PC-9 (cell line): Measurements from ENCODE around the gene TLK2.

ENCODE experiments used
- CTCF ChIP-seq: fragments of 200-600 bp; sonication (generic); conservative IDR thresholded peaks from 2 replicates; pipeline ENCODE4 v1.6.1; 2017; ENCODE audit warnings: mixed run types, antibody characterized with exemption, mild to moderate bottlenecking, moderate library complexity
- EZH2 ChIP-seq: fragments of 200-600 bp; sonication (generic); IDR thresholded peaks from 2 replicates; pipeline ENCODE4 v1.8.0; 2017; ENCODE audit warnings: antibody characterized with exemption, low read depth

- TF ChIP-seq CTCF: no peak
- TF ChIP-seq EZH2: no peak
Measured at GRCh38 chr17:62597920-62598319, 119.3 kb downstream of the TLK2 start.
